Transverse colon (tissue), 4 donors: Measurements from ENCODE around the gene RECQL. TPM values are rescaled to one million over a fixed set of nuclear protein-coding genes. Genes with fewer than 3 reads are reported as not detected.

Experiments
- total RNA-seq, 4 donors: library from RNA; depleted of rRNA; stranded (reverse); fragments of >200 nt; gene quantifications; one replicate each; pipeline ENCODE4 v1.1.0, GENCODE V29; 2016

Gene RECQL
- total RNA-seq, 4 donors from 2014 or later = 2.2 to 32.0 (median 13.5) TPM

Other genes starting within 250 kb of the RECQL start
- gene SLCO1A2, start 166.7 kb downstream of the RECQL start, total RNA-seq = not detected
- gene IAPP, start 128.7 kb downstream of the RECQL start, total RNA-seq = not detected
- gene PYROXD1, start 64.0 kb downstream of the RECQL start, total RNA-seq = 10 to 100 TPM in 3 of 4 donors, 1 to 10 TPM in 1; 9.8 to 41.0 (median 27.0) TPM
- 10 to 100 TPM in 3 of 4 donors, 1 to 10 TPM in 1; 8.6 to 14.6 (median 13.1) TPM for gene GOLT1B, start 154 bp upstream of the RECQL start, total RNA-seq
- gene SPX, start 24.7 kb upstream of the RECQL start, total RNA-seq = not detected
- under 1 TPM in 1 of 4 donors, not detected in 3; 0.16 TPM for gene GYS2, start 103.2 kb upstream of the RECQL start, total RNA-seq
- gene LDHB, start 156.2 kb upstream of the RECQL start, total RNA-seq = 100 to 1,000 TPM in 3 of 4 donors, 10 to 100 TPM in 1; 68.1 to 145 (median 118) TPM